AG08395 (cell line): ENCODE results near the gene PSMD1.
"Not testable (repeated sequence)": the region's sequence is repeated elsewhere in the genome, so short reads cannot be mapped to it uniquely, and the experiment has no call there.

Experiments used
- DNase-seq: peaks from one replicate; pipeline ENCODE4 v3.0.0; 2012; ENCODE audit warnings: mixed read lengths, low spot score

PSMD1 gene

GRCh38 chr2:231056453-231057416, at the start of gene PSMD1:
Gene PSMD1, plus strand, starts transcription at chr2:231056867. Its CDS starts 159 bp downstream, at chr2:231057026.
- DNase-seq: peak; percentile 97

GRCh38 chr2:231007286-231008098, 49.2 kb upstream of the PSMD1 start:
- DNase-seq: no peak

GRCh38 chr2:231008131-231008530, 48.5 kb upstream of the PSMD1 start:
- DNase-seq: no peak

GRCh38 chr2:231009236-231009919, 47.3 kb upstream of the PSMD1 start:
- no peak for DNase-seq

- DNase-seq: no peak
These were observed 46.4 kb upstream of the PSMD1 start for GRCh38 chr2:231010201-231010730.

- DNase-seq: no peak
These were observed 45.1 kb upstream of the PSMD1 start for GRCh38 chr2:231011526-231011925.

- DNase-seq: no peak
These were observed 44.2 kb upstream of the PSMD1 start for GRCh38 chr2:231012463-231012862.

- DNase-seq: no peak
These were observed 42.8 kb upstream of the PSMD1 start for GRCh38 chr2:231013820-231014219.

GRCh38 chr2:231015478-231015877, 41.2 kb upstream of the PSMD1 start:
- DNase-seq: no peak

- no peak for DNase-seq
These were observed 40.7 kb upstream of the PSMD1 start for GRCh38 chr2:231015926-231016325.

GRCh38 chr2:231016566-231017230, 40.0 kb upstream of the PSMD1 start:
- no peak for DNase-seq

- DNase-seq: no peak
These were observed 39.5 kb upstream of the PSMD1 start for GRCh38 chr2:231017231-231017598.

GRCh38 chr2:231018184-231018583, 38.5 kb upstream of the PSMD1 start:
- DNase-seq: no peak

- not testable (repeated sequence) for DNase-seq
These were observed 31.6 kb upstream of the PSMD1 start for GRCh38 chr2:231025059-231025458.

- DNase-seq: no peak
These were observed 27.8 kb upstream of the PSMD1 start for GRCh38 chr2:231028889-231029288.

GRCh38 chr2:231029563-231029962, 27.1 kb upstream of the PSMD1 start:
- DNase-seq: no peak

- no peak for DNase-seq
These were observed 25.9 kb upstream of the PSMD1 start for GRCh38 chr2:231030725-231031124.

- DNase-seq: no peak
These were observed 24.0 kb upstream of the PSMD1 start for GRCh38 chr2:231032575-231033140.

- DNase-seq: no peak
These were observed 23.2 kb upstream of the PSMD1 start for GRCh38 chr2:231033147-231034132.
